Skeletal muscle satellite cell (primary cell): Measurements from ENCODE around the gene CPZ.
"Not testable (repeated sequence)": the region's sequence is repeated elsewhere in the genome, so short reads cannot be mapped to it uniquely, and the experiment has no call there.

Experiments
- H3K27me3 ChIP-seq: 2 replicates; pipeline ENCODE4 v1.7.0; 2013; ENCODE audit warnings: low read length; ENCODE audit not compliant: control insufficient read depth, insufficient read depth
- H3K36me3 ChIP-seq: 2 replicates; pipeline ENCODE4 v1.7.0; 2013; ENCODE audit warnings: mild to moderate bottlenecking, control low read depth, low read length; ENCODE audit not compliant: insufficient read depth
- H3K4me1 ChIP-seq: 2 replicates; pipeline ENCODE4 v1.7.0; 2013; ENCODE audit warnings: low read length; ENCODE audit not compliant: control insufficient read depth, insufficient read depth
- H3K4me2 ChIP-seq: 2 replicates; pipeline ENCODE4 v1.7.0; 2013; ENCODE audit warnings: mild to moderate bottlenecking, low read length
- H3K4me3 ChIP-seq: 2 replicates; pipeline ENCODE4 v1.7.0; 2013; ENCODE audit warnings: low read length
- H3K9ac ChIP-seq: 2 replicates; pipeline ENCODE4 v1.7.0; 2013; ENCODE audit warnings: mild to moderate bottlenecking, low read depth, low read length, moderate library complexity
- H3K9me3 ChIP-seq: replicated peaks from 2 replicates; pipeline ENCODE4 v1.7.0; 2013; ENCODE audit warnings: mild to moderate bottlenecking, control low read depth, low read length

The CPZ gene

DNA sequence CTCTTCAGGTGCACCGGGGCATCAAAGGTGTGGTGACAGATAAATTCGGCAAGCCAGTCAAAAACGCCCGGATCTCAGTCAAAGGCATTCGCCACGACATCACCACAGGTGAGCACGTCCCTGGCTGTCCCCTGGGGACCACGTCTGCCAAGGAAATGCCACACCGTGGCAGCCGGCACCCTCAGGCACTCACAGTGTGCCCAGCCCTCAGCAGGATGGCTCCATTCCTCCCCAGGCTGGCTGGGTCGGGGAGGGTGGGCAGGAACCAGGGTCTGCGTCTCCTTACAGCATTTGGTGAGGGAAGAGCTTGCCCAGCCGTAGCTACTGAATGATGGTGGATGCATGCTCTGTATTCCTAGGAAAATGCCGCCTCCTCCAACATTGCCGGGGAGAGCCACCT is 25.9 kb downstream of the CPZ start:
- no peaks in the 10 kb centered on the region for H3K36me3 ChIP-seq
- H3K9ac ChIP-seq: no peak overlapping the region
- no peaks in the 10 kb centered on the region for H3K4me1 ChIP-seq
- H3K4me3 ChIP-seq: no peak overlapping the region
- no peak overlapping the region for H3K4me2 ChIP-seq
- H3K27me3 ChIP-seq: peaks cover 26% of the 10 kb centered on the region
- no peaks in the 10 kb centered on the region for H3K9me3 ChIP-seq

GRCh38 chr4:8618961-8619720 is 26.6 kb downstream of the CPZ start:
- H3K9me3 ChIP-seq: no peaks in the 10 kb centered on the region
- H3K4me3 ChIP-seq: no peak overlapping the region
- no peak overlapping the region for H3K9ac ChIP-seq
- peaks cover 26% of the 10 kb centered on the region for H3K27me3 ChIP-seq
- no peaks in the 10 kb centered on the region for H3K4me1 ChIP-seq
- H3K4me2 ChIP-seq: no peak overlapping the region
- no peaks in the 10 kb centered on the region for H3K36me3 ChIP-seq

DNA sequence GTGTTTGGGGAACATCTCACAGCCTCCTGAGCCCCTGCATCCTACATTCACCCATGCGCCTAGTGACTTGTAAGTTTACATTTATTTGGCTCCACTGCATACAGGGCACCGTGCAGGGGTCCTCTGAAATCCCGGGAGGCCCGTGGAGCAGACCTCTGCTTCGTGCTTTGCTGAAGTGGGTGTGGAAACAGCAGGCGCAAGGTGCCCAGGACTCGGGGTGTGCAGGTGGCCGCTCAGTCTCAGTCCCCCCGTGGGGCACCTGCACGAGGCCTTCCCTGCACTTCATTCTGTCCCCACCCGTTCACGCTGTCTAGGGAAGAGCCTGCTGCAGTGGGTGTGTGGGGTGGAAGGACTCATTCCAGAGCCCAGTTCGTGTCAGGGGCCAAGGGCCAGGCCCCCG is 28.6 kb downstream of the CPZ start:
- not testable (repeated sequence) for H3K36me3 ChIP-seq, H3K4me3 ChIP-seq, H3K9me3 ChIP-seq, H3K4me2 ChIP-seq, H3K4me1 ChIP-seq, H3K9ac ChIP-seq
- H3K27me3 ChIP-seq: peaks cover 21% of the 10 kb centered on the region

DNA sequence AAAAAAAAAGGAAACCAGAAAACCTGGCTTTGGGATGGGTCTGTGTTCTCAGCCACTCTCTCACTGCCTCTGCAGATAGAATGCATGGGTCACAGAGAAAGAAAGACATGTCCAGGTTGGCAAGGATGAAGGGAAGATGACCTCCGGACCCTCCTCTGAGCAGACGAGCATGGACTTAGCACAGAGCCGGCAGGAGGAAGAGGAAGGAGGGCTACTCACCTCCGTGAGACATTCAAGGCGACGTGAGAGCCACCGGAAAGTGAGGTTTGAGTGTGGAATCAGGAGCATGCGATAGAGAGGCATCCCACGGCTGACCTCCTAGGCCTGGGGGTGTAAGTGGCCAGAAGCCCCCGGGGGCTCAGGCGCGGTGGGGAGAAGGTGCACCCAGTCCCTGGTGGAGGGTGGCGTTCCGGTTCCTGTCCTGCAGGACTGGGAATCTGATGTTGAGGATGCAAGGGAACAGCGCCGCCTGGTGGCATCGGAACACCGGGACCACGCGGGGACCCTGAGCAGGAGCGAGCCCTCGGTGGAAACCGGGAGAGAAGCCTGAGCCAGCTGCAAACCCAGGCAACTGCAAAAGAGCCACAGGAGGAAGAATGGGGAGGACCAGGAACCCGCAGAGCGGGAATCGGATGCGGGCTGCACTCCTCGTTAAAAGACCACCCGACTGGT is 32.2 kb downstream of the CPZ start:
- H3K36me3 ChIP-seq, H3K9ac ChIP-seq, H3K9me3 ChIP-seq, H3K27me3 ChIP-seq, H3K4me1 ChIP-seq, H3K4me2 ChIP-seq, H3K4me3 ChIP-seq: not testable (repeated sequence)

- not testable (repeated sequence) for H3K4me1 ChIP-seq, H3K4me2 ChIP-seq, H3K9me3 ChIP-seq, H3K36me3 ChIP-seq, H3K27me3 ChIP-seq, H3K4me3 ChIP-seq, H3K9ac ChIP-seq
Measured at GRCh38 chr4:8630240-8630905, 37.8 kb downstream of the CPZ start.

GRCh38 chr4:8631896-8632295 is 39.3 kb downstream of the CPZ start:
- H3K4me2 ChIP-seq, H3K27me3 ChIP-seq, H3K4me1 ChIP-seq, H3K36me3 ChIP-seq, H3K9me3 ChIP-seq, H3K9ac ChIP-seq, H3K4me3 ChIP-seq: not testable (repeated sequence)

DNA sequence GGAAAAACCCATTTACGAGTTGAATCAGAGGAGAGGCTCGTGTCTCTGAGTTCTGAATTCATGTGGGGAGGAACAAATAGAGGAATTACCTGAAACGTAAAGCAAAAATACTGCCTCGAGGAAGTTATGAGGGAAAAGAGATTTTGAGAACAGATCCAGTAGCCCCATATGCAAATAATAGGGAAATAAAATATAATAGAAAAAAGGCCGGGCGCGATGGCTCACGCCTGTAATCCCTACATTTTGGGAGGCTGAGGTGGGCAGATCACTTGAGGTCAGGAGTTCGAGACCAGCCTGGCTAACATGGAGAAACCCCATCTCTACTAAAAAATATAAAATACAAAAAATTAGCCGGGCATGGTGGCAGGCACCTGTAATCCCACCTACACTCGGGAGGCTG is 42.2 kb downstream of the CPZ start:
- H3K4me3 ChIP-seq, H3K9me3 ChIP-seq, H3K4me2 ChIP-seq, H3K4me1 ChIP-seq, H3K9ac ChIP-seq, H3K36me3 ChIP-seq: not testable (repeated sequence)
- H3K27me3 ChIP-seq: peaks cover 13% of the 10 kb centered on the region

DNA sequence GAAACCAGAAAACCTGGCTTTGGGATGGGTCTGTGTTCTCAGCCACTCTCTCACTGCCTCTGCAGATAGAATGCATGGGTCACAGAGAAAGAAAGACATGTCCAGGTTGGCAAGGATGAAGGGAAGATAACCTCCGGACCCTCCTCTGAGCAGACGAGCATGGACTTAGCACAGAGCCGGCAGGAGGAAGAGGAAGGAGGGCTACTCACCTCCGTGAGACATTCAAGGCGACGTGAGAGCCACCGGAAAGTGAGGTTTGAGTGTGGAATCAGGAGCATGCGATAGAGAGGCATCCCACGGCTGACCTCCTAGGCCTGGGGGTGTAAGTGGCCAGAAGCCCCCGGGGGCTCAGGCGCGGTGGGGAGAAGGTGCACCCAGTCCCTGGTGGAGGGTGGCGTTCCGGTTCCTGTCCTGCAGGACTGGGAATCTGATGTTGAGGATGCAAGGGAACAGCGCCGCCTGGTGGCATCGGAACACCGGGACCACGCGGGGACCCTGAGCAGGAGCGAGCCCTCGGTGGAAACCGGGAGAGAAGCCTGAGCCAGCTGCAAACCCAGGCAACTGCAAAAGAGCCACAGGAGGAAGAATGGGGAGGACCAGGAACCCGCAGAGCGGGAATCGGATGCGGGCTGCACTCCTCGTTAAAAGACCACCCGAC is 43.5 kb downstream of the CPZ start:
- not testable (repeated sequence) for H3K36me3 ChIP-seq, H3K4me3 ChIP-seq, H3K9me3 ChIP-seq, H3K4me1 ChIP-seq, H3K9ac ChIP-seq, H3K4me2 ChIP-seq
- peaks cover 13% of the 10 kb centered on the region for H3K27me3 ChIP-seq

DNA sequence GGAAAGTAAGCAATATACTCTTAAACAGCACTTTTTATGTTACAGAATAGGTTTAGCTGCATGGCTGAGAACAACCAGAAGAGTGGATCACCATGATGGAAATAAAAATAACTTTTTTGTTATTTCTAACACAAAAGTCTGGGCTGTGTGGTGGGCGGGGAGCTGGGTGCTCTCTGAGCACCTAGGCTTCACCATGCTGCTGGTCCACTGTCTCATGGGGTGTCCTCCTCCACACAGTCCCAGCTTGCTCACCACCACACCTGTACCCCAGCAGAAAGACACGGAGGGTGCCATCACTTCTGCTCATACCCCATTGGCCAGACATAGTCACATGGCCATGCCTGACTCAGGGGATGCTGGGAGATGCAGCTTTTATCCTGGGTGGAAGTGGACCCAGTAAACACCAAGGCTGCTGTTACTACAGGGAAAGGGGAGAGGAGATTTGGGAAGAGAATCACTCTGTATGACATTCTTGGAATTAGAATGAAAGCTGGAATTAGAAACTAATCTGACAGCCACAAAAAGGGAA is 45.0 kb downstream of the CPZ start:
- H3K36me3 ChIP-seq: no peaks in the 10 kb centered on the region
- H3K9ac ChIP-seq: no peak overlapping the region
- no peaks in the 10 kb centered on the region for H3K4me1 ChIP-seq
- no peaks in the 10 kb centered on the region for H3K9me3 ChIP-seq
- peaks cover 13% of the 10 kb centered on the region for H3K27me3 ChIP-seq
- no peak overlapping the region for H3K4me3 ChIP-seq
- H3K4me2 ChIP-seq: no peak overlapping the region

DNA sequence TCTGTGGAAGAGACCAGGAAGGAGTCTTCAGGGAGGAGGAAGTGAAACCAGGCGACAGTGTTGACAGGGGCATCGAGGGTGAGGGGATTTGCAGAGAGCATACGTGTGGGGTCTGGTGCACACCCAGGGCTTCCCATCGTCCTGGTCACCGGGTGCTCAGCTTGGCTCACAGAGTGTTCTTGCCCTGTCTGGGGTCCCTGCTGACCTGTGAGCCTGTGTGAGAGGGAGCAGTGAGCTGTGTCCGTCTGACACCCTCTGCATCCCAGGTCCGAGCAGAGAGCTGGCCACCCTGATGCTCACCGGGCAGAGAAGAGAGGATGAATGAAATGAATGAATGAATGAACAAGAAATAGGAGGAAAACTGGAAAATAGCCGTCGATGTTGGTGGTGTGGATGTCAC is 46.5 kb downstream of the CPZ start:
- Histone ChIP-seq H3K9me3 (no peaks in the 10 kb centered on the region), H3K9ac (no peak overlapping the region), H3K4me3 (no peak overlapping the region), H3K27me3 (peaks cover 13% of the 10 kb centered on the region), H3K4me1 (no peaks in the 10 kb centered on the region), H3K36me3 (no peaks in the 10 kb centered on the region), H3K4me2 (no peak overlapping the region)
